ENCODE measurements around the gene MANSC4. TPM values are rescaled to one million over a fixed set of nuclear protein-coding genes. Genes with fewer than 3 reads are reported as not detected.

MANSC4 gene
- total and polyA plus RNA-seq, 9 of the 15 experiments (the other 6 are each of a cell fraction or from before 2014, with no cell fraction given): not detected

DNA sequence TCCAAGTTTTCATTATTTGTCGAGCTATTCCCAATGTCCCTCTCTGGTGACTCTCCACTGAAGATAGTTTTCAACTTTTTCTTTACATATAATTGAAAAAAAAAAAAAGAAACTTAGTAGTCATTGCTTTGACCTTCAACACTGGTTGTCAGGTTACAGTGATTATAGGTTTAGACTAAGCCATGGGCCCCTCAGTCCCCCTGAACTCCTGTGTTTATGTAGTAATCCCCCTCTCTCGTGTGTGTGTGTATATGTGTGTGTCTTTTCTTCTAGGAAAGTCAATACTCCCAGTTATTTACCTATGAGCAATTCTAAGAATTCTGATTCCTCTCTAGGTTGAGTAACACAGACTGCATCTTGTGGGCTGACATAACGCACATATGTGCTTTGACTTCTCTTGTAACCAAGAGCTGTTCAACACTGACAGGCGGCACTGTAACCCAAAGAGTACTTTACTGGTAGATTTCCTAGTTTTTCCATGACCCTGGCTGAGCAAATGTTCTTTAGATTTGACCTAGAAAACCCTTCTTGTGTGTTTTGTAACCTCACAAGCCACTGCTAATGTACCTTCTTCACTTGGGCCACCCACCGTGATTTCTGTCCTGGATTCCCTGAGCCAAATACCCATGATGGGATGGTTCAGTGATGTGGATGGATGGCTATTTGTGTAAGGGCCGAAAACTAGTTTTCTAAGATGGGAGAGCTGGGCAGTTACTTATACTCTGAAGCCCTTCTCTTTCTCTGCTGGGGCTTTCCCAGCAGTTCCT, 15.0 kb upstream of the MANSC4 start:
- Histone ChIP-seq H3K9ac (ENCODE audit: insufficient read depth in 1 of 2, low read depth in 2 of 2, low read length in 2 of 2) (no peak overlapping the region), H3K9me1 (ENCODE audit: control insufficient read depth, insufficient read depth, low read length) (no peaks in the 10 kb centered on the region), H3K9me3 (replicated peaks; ENCODE audit: control insufficient read depth, insufficient read depth, low read depth, low read length) (no peaks in the 10 kb centered on the region), H3K4me1 (replicated peaks in 1 of 2; ENCODE audit: control insufficient read depth in 2 of 2, insufficient read depth in 2 of 2, low read length in 2 of 2) (peaks cover 0 to 4% of the 10 kb centered on the region in 2 experiments; a peak in 2 of 5 replicates), H3K4me2 (ENCODE audit: insufficient read depth, low read length) (no peak overlapping the region), H3K4me3 (no peak overlapping the region), H2AFZ (ENCODE audit: low read depth, low read length) (no peak overlapping the region), H4K20me1 (replicated peaks; ENCODE audit: control insufficient read depth, insufficient read depth, low read length) (no peaks in the 10 kb centered on the region), H3K79me2 (ENCODE audit: control insufficient read depth, insufficient read depth, low read length) (no peaks in the 10 kb centered on the region), H3K27me3 (ENCODE audit: control insufficient read depth in 2 of 2, insufficient read depth in 2 of 2, low read length in 2 of 2) (no peaks in the 10 kb centered on the region), H3K27ac (ENCODE audit: extremely low read depth, low read depth, low read length) (no peak overlapping the region), H3K36me3 (ENCODE audit: control insufficient read depth, insufficient read depth, low read length) (peaks cover 47% of the 10 kb centered on the region; the same call in 2 of the 3 replicates)
- BruUV-seq (replicated peaks): no TSS peak
- intact Hi-C loops (cut with micrococcal nuclease) (no loop called here), in situ Hi-C loops (cut with MboI) (no loop called here)
- no peak for DNase-seq (ENCODE audit: extremely low read depth in 1 of 4, low spot score in 3 of 4)
- TF ChIP-seq KHSRP (IDR thresholded peaks at IDR 0.05): no peak
- no peak for TF ChIP-seq NR3C1 (CRISPR knock-in tag; IDR thresholded peaks at IDR 0.05)
- TF ChIP-seq ZNF184 (CRISPR knock-in tag; IDR thresholded peaks at IDR 0.05): no peak
- no peak for TF ChIP-seq KLF1 (tag; IDR thresholded peaks at IDR 0.05)
- no peak for TF ChIP-seq PHB (CRISPR knock-in tag; IDR thresholded peaks at IDR 0.05)
- TF ChIP-seq PREB (CRISPR knock-in tag; IDR thresholded peaks at IDR 0.05): no peak
- 78% methylated on average over 6 of the region's 6 CpGs for WGBS (ENCODE audit: insufficient coverage, low coverage, missing lambda C conversion rate)
- ChIA-PET CTCF (ENCODE audit: low intra/inter-chr PET ratio) (no interaction called here), POLR2A (interaction anchor here (0.7 to 1.6 kb wide), 2 partner anchors 8 to 971 kb away, joined by 3 to 4 read pairs; no protein-coding TSS in a partner anchor)
- no peak for ATAC-seq
- FAIRE-seq: no peak

All from K562 (cell line).